NCI-H1436 (cell line): ENCODE results near the gene STAB2.

Source experiments
- DNase-seq: peaks from one replicate; lab custom pipeline; 2025; lab: John Stamatoyannopoulos, UW

STAB2 gene

GRCh38 chr12:103580026-103580425 is 7.0 kb upstream of the STAB2 start:
- DNase-seq, result no peak

- no peak for DNase-seq
Measured at GRCh38 chr12:103583008-103583407, 4.1 kb upstream of the STAB2 start.

- no peak for DNase-seq
Measured at GRCh38 chr12:103586132-103586531, 941 bp upstream of the STAB2 start.

GRCh38 chr12:103588680-103589079 is 1.6 kb downstream of the STAB2 start:
- no peak for DNase-seq

- DNase-seq, result no peak
Measured at GRCh38 chr12:103589517-103589916, 2.4 kb downstream of the STAB2 start.

GRCh38 chr12:103590271-103590670 is 3.2 kb downstream of the STAB2 start:
- DNase-seq, result no peak

- DNase-seq, result no peak
Measured at GRCh38 chr12:103596981-103597380, 9.9 kb downstream of the STAB2 start.

GRCh38 chr12:103599274-103599673 is 12.2 kb downstream of the STAB2 start:
- no peak for DNase-seq

- no peak for DNase-seq
Measured at GRCh38 chr12:103600967-103601728, 14.1 kb downstream of the STAB2 start.

- DNase-seq, result no peak
Measured at GRCh38 chr12:103620395-103620794, 33.3 kb downstream of the STAB2 start.

- DNase-seq, result no peak
Measured at GRCh38 chr12:103623716-103624115, 36.6 kb downstream of the STAB2 start.

GRCh38 chr12:103626498-103626897 is 39.4 kb downstream of the STAB2 start:
- DNase-seq, result no peak

GRCh38 chr12:103627189-103627855 is 40.2 kb downstream of the STAB2 start:
- DNase-seq, result no peak

GRCh38 chr12:103632554-103633216 is 45.6 kb downstream of the STAB2 start:
- peak; percentile 76 for DNase-seq

- DNase-seq, result no peak
Measured at GRCh38 chr12:103634732-103635131, 47.7 kb downstream of the STAB2 start.

GRCh38 chr12:103635419-103635818 is 48.3 kb downstream of the STAB2 start:
- DNase-seq, result no peak

- no peak for DNase-seq
Measured at GRCh38 chr12:103637021-103637420, 49.9 kb downstream of the STAB2 start.

GRCh38 chr12:103637429-103637828 is 50.4 kb downstream of the STAB2 start:
- no peak for DNase-seq

- DNase-seq, result no peak
Measured at GRCh38 chr12:103639983-103640382, 52.9 kb downstream of the STAB2 start.

GRCh38 chr12:103640410-103640809 is 53.3 kb downstream of the STAB2 start:
- DNase-seq, result no peak

- no peak for DNase-seq
Measured at GRCh38 chr12:103640831-103641230, 53.8 kb downstream of the STAB2 start.

GRCh38 chr12:103642240-103642864 is 55.3 kb downstream of the STAB2 start:
- no peak for DNase-seq

GRCh38 chr12:103645202-103645601 is 58.1 kb downstream of the STAB2 start:
- no peak for DNase-seq
